K562 (cell line): ENCODE results near the gene LGALS3BP. TPM values are rescaled to one million over a fixed set of nuclear protein-coding genes. Genes with fewer than 3 reads are reported as not detected.

ENCODE experiments used
- ATAC-seq: fragments of 200-7000 bp; cut with Tn5 transposase; 3 replicates; pipeline ENCODE4 v1.9.1; 2020; ENCODE audit warnings: moderate library complexity
- BruUV-seq: library from RNA; stranded (reverse); fragments of 400-500 nt; replicated peaks from 2 replicates; lab custom pipeline; 2021; lab: Mats Ljungman, UMichigan
- CTCF ChIA-PET: fragments of 300-600 bp; formaldehyde crosslinking; extraction: SDS; loops from one replicate; lab custom pipeline; 2021; ENCODE audit warnings: low intra/inter-chr PET ratio; lab: Yijun Ruan, JAX
- POLR2A ChIA-PET: fragments of 300-600, 350-650 bp; sonication (Branson Sonifier 250); formaldehyde crosslinking; extraction: SDS; loops from one replicate; lab custom pipeline; 2021; ENCODE audit warnings: antibody characterized with exemption, inconsistent platforms; lab: Yijun Ruan, JAX
- DNase-seq, 4 experiments: peaks; one replicate each; pipeline versions ENCODE4 v3.0.0 to v3.0.0-alpha.2; 2011 to 2018; ENCODE audit warnings: low spot score in 3 of 4, mixed read lengths in 3 of 4; ENCODE audit errors: extremely low read depth in 1 of 4
- FAIRE-seq: peaks from 2 replicates; lab custom pipeline; 2011; peaks lifted over from hg19 to GRCh38; lab: Jason Lieb, UNC
- H2AFZ ChIP-seq: 2 replicates; pipeline ENCODE4 v1.6.0; 2011; ENCODE audit warnings: low read depth, low read length, control low read depth, inconsistent platforms
- H3K27ac ChIP-seq: fragments of 200-600 bp; 3 replicates; pipeline ENCODE4 v1.8.0; 2011; ENCODE audit warnings: low read depth, mild to moderate bottlenecking, control low read depth, inconsistent platforms, low read length, moderate library complexity, mixed read lengths; ENCODE audit errors: extremely low read depth
- H3K27me3 ChIP-seq, 2 experiments: fragments of 300-600 bp in 1 of 2; 2 replicates in 1 of 2; 3 replicates in 1 of 2; pipeline versions ENCODE4 v1.6.0 to v1.8.0; 2011; ENCODE audit warnings: inconsistent platforms in 2 of 2, low read length in 2 of 2, mild to moderate bottlenecking in 1 of 2, mixed read lengths in 1 of 2, moderate library complexity in 1 of 2; ENCODE audit not compliant: control insufficient read depth in 2 of 2, insufficient read depth in 2 of 2
- H3K36me3 ChIP-seq: fragments of 300-600 bp; 3 replicates; pipeline ENCODE4 v1.8.0; 2011; ENCODE audit warnings: mild to moderate bottlenecking, low read length, inconsistent platforms; ENCODE audit not compliant: control insufficient read depth, insufficient read depth
- H3K4me1 ChIP-seq, 2 experiments: fragments of 200-600 bp in 1 of 2; replicated peaks in 1 of 2; 2 replicates in 1 of 2; 3 replicates in 1 of 2; pipeline versions ENCODE4 v1.5.1 to v1.8.0; 2011; ENCODE audit warnings: inconsistent platforms in 2 of 2, low read length in 2 of 2, mild to moderate bottlenecking in 1 of 2, mixed read lengths in 1 of 2, moderate library complexity in 1 of 2; ENCODE audit not compliant: control insufficient read depth in 2 of 2, insufficient read depth in 2 of 2
- H3K4me2 ChIP-seq: 2 replicates; pipeline ENCODE4 v1.6.1; 2011; ENCODE audit warnings: low read length, control low read depth, inconsistent platforms, mixed read lengths; ENCODE audit not compliant: insufficient read depth
- H3K4me3 ChIP-seq: fragments of 200-600 bp; sonication (generic), shearing (Covaris generic); 2 replicates; pipeline ENCODE4 v1.5.1; 2016; ENCODE audit warnings: control low read depth, inconsistent platforms
- H3K79me2 ChIP-seq: fragments of 200-600 bp; 3 replicates; pipeline ENCODE4 v1.8.0; 2011; ENCODE audit warnings: low read length, inconsistent platforms; ENCODE audit not compliant: control insufficient read depth, insufficient read depth
- H3K9ac ChIP-seq, 2 experiments: 2 replicates each; pipeline versions ENCODE4 v1.6.0 to v1.6.1; 2011; ENCODE audit warnings: low read depth in 2 of 2, low read length in 2 of 2, control low read depth in 1 of 2, inconsistent platforms in 1 of 2, mild to moderate bottlenecking in 1 of 2, mixed read lengths in 1 of 2; ENCODE audit not compliant: insufficient read depth in 1 of 2
- H3K9me1 ChIP-seq: one replicate; pipeline ENCODE4 v1.6.0; 2011; ENCODE audit warnings: inconsistent platforms, mild to moderate bottlenecking, low read length, moderate library complexity; ENCODE audit not compliant: control insufficient read depth, insufficient read depth
- H3K9me3 ChIP-seq: replicated peaks from 2 replicates; pipeline ENCODE4 v1.5.1; 2011; ENCODE audit warnings: low read depth, low read length, inconsistent platforms; ENCODE audit not compliant: control insufficient read depth, insufficient read depth
- H4K20me1 ChIP-seq: replicated peaks from 2 replicates; pipeline ENCODE4 v1.6.1; 2011; ENCODE audit warnings: low read length, inconsistent platforms, mixed read lengths; ENCODE audit not compliant: control insufficient read depth, insufficient read depth
- CCAR2 ChIP-seq: fragments of 200-400 bp; formaldehyde crosslinking; IDR thresholded peaks from 2 replicates; pipeline ENCODE4 v1.6.1; 2017; ENCODE audit warnings: mild to moderate bottlenecking, low read depth, low read length
- ETV1 ChIP-seq: fragments of 450-650 bp; conservative IDR thresholded peaks from 2 replicates; pipeline ENCODE4 v1.6.1; 2016; ENCODE audit warnings: missing genetic modification characterization, control low read depth, low read depth, missing compliant biosample characterization
- GTF2F1 ChIP-seq: IDR thresholded peaks from 2 replicates; pipeline ENCODE4 v1.6.1; 2011; ENCODE audit warnings: low read depth, low read length, improper control_type of control experiment
- HDAC2 ChIP-seq: fragments of 450-650 bp; IDR thresholded peaks from 2 replicates; pipeline ENCODE4 v1.6.1; 2016; ENCODE audit warnings: mild to moderate bottlenecking
- HDAC6 ChIP-seq: IDR thresholded peaks from 2 replicates; pipeline ENCODE4 v1.6.1; 2012; ENCODE audit warnings: low read depth, mild to moderate bottlenecking, control low read depth, inconsistent platforms, low read length, moderate library complexity
- RAD21 ChIP-seq, 2 experiments: fragments of 250-450 bp in 1 of 2; fragments of 450-650 bp in 1 of 2; sonication (Bioruptor Pico) in 1 of 2; formaldehyde crosslinking in 1 of 2; IDR thresholded peaks in 1 of 2; conservative IDR thresholded peaks in 1 of 2; 2 replicates each; pipeline versions ENCODE4 v1.4.0 to v1.8.0; 2020 to 2022; ENCODE audit warnings: mild to moderate bottlenecking in 2 of 2, moderate library complexity in 1 of 2
- RERE ChIP-seq: sonication (generic); formaldehyde crosslinking; IDR thresholded peaks from 2 replicates; pipeline ENCODE4 v1.8.0; 2023; ENCODE audit warnings: missing genetic modification reagents, mild to moderate bottlenecking, borderline replicate concordance
- RFX1 ChIP-seq: fragments of 450-650 bp; IDR thresholded peaks from 2 replicates; pipeline ENCODE4 v1.6.1; 2016; ENCODE audit warnings: mild to moderate bottlenecking, moderate library complexity
- RFX5 ChIP-seq: IDR thresholded peaks from 2 replicates; pipeline ENCODE4 v1.6.1; 2011; ENCODE audit warnings: low read depth, mild to moderate bottlenecking, improper control_type of control experiment, low read length
- ZNF324 ChIP-seq: fragments of 250-450 bp; sonication (Bioruptor Pico); IDR thresholded peaks from 2 replicates; pipeline ENCODE4 v1.4.0; 2020; ENCODE audit warnings: mild to moderate bottlenecking
- WGBS: fragments of 100-300 bp; shearing (Covaris generic); methylation state at CpG from one replicate; pipeline ENCODE4 v1.1.6; 2016; ENCODE audit warnings: low coverage, mixed read lengths; ENCODE audit not compliant: insufficient coverage; ENCODE audit errors: missing lambda C conversion rate; 5-methylcytosine and 5-hydroxymethylcytosine counted together
- in situ Hi-C: fragments of 300-500 bp; cut with MboI; formaldehyde crosslinking; loops from 4 replicates; pipeline ENCODE4 v1.15.0; 2018; ENCODE audit warnings: inconsistent platforms, mixed read lengths
- intact Hi-C: fragments of 100-400 bp; cut with micrococcal nuclease; formaldehyde crosslinking; loops from 2 replicates; pipeline ENCODE4 v1.14.2; 2022
- polyA plus RNA-seq, 8 experiments: library from polyadenylated mRNA; depleted of rRNA in 4 of 8; stranded (reverse) in 5 of 8; unstranded in 3 of 8; fragments of >200 nt; fragmentation: Nextera tagmentation in 2 of 8; fragmentation: Illumina TruSeq in 1 of 8; extraction: Ambion mirVana in 2 of 8; extraction: Trizol in 1 of 8; gene quantifications; 2 replicates each; pipeline versions ENCODE4 v1.2.1 to v1.2.3, GENCODE V29; 2011 to 2014; ENCODE audit warnings: inconsistent platforms in 1 of 8, missing spikeins in 1 of 8
- total RNA-seq, 7 experiments: library from RNA; depleted of rRNA in 6 of 7; stranded (reverse); fragments of >200 nt in 6 of 7; fragmentation: Illumina TruSeq in 2 of 7; extraction: Trizol in 2 of 7; gene quantifications; 2 replicates each; pipeline versions ENCODE4 v1.2.1 to v1.2.3, GENCODE V29; 2011 to 2021; ENCODE audit warnings: low replicate concordance in 1 of 7
- TF ChIP-seq, protein P1 (sequence below): fragments of 200-400 bp; formaldehyde crosslinking; IDR thresholded peaks from 2 replicates; pipeline ENCODE4 v1.6.1; 2017; ENCODE audit warnings: mild to moderate bottlenecking, low read depth, low read length, moderate library complexity
- TF ChIP-seq, protein P2 (sequence below): fragments of 450-650 bp; formaldehyde crosslinking; IDR thresholded peaks from 2 replicates; pipeline ENCODE4 v1.4.0; 2020; ENCODE audit warnings: mild to moderate bottlenecking, moderate library complexity
- TF ChIP-seq, protein P3 (sequence below): fragments of 250-450 bp; sonication (Bioruptor Pico); IDR thresholded peaks from 2 replicates; pipeline ENCODE4 v1.8.0; 2021; ENCODE audit warnings: moderate library complexity, mild to moderate bottlenecking, inconsistent platforms

The LGALS3BP gene
- total and polyA plus RNA-seq, 9 of the 15 experiments (the other 6 are each of a cell fraction or from before 2014, with no cell fraction given): 0.39 to 5.3 (median 3.2) TPM

- POLR2A ChIA-PET: interaction anchor here (0.6 kb wide), 1 partner anchor 641 kb away, joined by 3 read pairs; no protein-coding TSS in a partner anchor
- Histone ChIP-seq H3K4me3 (no peak overlapping the region), H3K27ac (no peak overlapping the region), H3K9ac (no peak overlapping the region), H3K9me3 (no peaks in the 10 kb centered on the region), H4K20me1 (0 out of 2 replicates have a peak, but pooled peaks cover 4% of the 10 kb centered on the region), H2AFZ (no peak overlapping the region), H3K36me3 (no peaks in the 10 kb centered on the region), H3K79me2 (no peaks in the 10 kb centered on the region), H3K4me1 (peaks cover 9 to 27% of the 10 kb centered on the region in 2 experiments), H3K27me3 (peaks cover 51 to 66% of the 10 kb centered on the region in 2 experiments), H3K4me2 (no peak overlapping the region), H3K9me1 (no peaks in the 10 kb centered on the region)
- in situ Hi-C loops (no loop called here), intact Hi-C loops (no loop called here)
- 3% methylated on average over 6 of the region's 12 CpGs for whole genome bisulfite sequencing
- no TSS peak for BruUV-seq
- FAIRE-seq: no peak
- CTCF ChIA-PET: no interaction called here
- no peak for ATAC-seq
- no peak for DNase-seq
- no peak for TF ChIP-seq RERE
- TF ChIP-seq, protein P1, sequence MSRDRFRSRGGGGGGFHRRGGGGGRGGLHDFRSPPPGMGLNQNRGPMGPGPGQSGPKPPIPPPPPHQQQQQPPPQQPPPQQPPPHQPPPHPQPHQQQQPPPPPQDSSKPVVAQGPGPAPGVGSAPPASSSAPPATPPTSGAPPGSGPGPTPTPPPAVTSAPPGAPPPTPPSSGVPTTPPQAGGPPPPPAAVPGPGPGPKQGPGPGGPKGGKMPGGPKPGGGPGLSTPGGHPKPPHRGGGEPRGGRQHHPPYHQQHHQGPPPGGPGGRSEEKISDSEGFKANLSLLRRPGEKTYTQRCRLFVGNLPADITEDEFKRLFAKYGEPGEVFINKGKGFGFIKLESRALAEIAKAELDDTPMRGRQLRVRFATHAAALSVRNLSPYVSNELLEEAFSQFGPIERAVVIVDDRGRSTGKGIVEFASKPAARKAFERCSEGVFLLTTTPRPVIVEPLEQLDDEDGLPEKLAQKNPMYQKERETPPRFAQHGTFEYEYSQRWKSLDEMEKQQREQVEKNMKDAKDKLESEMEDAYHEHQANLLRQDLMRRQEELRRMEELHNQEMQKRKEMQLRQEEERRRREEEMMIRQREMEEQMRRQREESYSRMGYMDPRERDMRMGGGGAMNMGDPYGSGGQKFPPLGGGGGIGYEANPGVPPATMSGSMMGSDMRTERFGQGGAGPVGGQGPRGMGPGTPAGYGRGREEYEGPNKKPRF: no peak
- TF ChIP-seq RFX5: no peak
- no peak for TF ChIP-seq ZNF324
- TF ChIP-seq RFX1: no peak
- TF ChIP-seq, protein P2, sequence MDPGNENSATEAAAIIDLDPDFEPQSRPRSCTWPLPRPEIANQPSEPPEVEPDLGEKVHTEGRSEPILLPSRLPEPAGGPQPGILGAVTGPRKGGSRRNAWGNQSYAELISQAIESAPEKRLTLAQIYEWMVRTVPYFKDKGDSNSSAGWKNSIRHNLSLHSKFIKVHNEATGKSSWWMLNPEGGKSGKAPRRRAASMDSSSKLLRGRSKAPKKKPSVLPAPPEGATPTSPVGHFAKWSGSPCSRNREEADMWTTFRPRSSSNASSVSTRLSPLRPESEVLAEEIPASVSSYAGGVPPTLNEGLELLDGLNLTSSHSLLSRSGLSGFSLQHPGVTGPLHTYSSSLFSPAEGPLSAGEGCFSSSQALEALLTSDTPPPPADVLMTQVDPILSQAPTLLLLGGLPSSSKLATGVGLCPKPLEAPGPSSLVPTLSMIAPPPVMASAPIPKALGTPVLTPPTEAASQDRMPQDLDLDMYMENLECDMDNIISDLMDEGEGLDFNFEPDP: no peak
- TF ChIP-seq, protein P3, sequence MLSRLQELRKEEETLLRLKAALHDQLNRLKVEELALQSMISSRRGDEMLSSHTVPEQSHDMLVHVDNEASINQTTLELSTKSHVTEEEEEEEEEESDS (CRISPR knock-in tag): no peak
- TF ChIP-seq CCAR2: no peak
- TF ChIP-seq RAD21 (CRISPR knock-in tag; conservative IDR thresholded peaks at IDR 0.05 in 1 of 2, IDR thresholded peaks at IDR 0.05 in 1 of 2): no peak
- no peak for TF ChIP-seq GTF2F1
- no peak for TF ChIP-seq ETV1 (tag)
- TF ChIP-seq HDAC6: no peak
- TF ChIP-seq HDAC2: no peak
Measured at GRCh38 chr17:79023180-79023705, 43.5 kb upstream of the LGALS3BP start.
